T-helper 1 cell treated with Interleukin-12 subunit alpha and Interleukin-12 subunit beta and Interleukin-4 antibody, amounts not matched to agents 30 μg/mL and 1 μg/mL, for 36 hours (primary cell): ENCODE data around the gene TPI1.

Experiments
- H3K27ac Mint-ChIP-seq: one replicate; pipeline ENCODE4 v1.8.0; 2021; ENCODE audit warnings: mild to moderate bottlenecking, mixed read lengths
- H3K27me3 Mint-ChIP-seq: one replicate; pipeline ENCODE4 v1.8.0; 2021; ENCODE audit warnings: low read depth, mixed read lengths
- H3K36me3 Mint-ChIP-seq: one replicate; pipeline ENCODE4 v1.8.0; 2021; ENCODE audit warnings: low read depth, mixed read lengths
- H3K4me1 Mint-ChIP-seq: one replicate; pipeline ENCODE4 v1.8.0; 2021; ENCODE audit warnings: low read depth, mixed read lengths
- H3K4me3 Mint-ChIP-seq: one replicate; pipeline ENCODE4 v1.8.0; 2021; ENCODE audit warnings: mild to moderate bottlenecking, moderate library complexity, mixed read lengths
- H3K9me3 Mint-ChIP-seq: one replicate; pipeline ENCODE4 v1.8.0; 2021; ENCODE audit warnings: mixed read lengths

The TPI1 gene

GRCh38 chr12:6834254-6834653 is 33.1 kb upstream of the TPI1 start:
- Mint-ChIP-seq H3K9me3 (no peaks in the 10 kb centered on the region), H3K4me3 (no peak overlapping the region), H3K4me1 (peaks cover 7% of the 10 kb centered on the region), H3K27me3 (peaks cover 16% of the 10 kb centered on the region), H3K36me3 (no peaks in the 10 kb centered on the region), H3K27ac (no peak overlapping the region)

- peaks cover 9% of the 10 kb centered on the region for H3K27me3 Mint-ChIP-seq
- H3K27ac Mint-ChIP-seq: no peak overlapping the region
- no peaks in the 10 kb centered on the region for H3K9me3 Mint-ChIP-seq
- peaks cover 4% of the 10 kb centered on the region for H3K4me1 Mint-ChIP-seq
- H3K4me3 Mint-ChIP-seq: no peak overlapping the region
- no peaks in the 10 kb centered on the region for H3K36me3 Mint-ChIP-seq
These were observed 32.5 kb upstream of the TPI1 start for GRCh38 chr12:6834873-6835272.

GRCh38 chr12:6836851-6837250 is 30.5 kb upstream of the TPI1 start:
- Mint-ChIP-seq H3K27me3 (no peaks in the 10 kb centered on the region), H3K9me3 (no peaks in the 10 kb centered on the region), H3K4me3 (no peak overlapping the region), H3K4me1 (peaks cover 4% of the 10 kb centered on the region), H3K27ac (no peak overlapping the region), H3K36me3 (no peaks in the 10 kb centered on the region)

GRCh38 chr12:6837370-6838060 is 29.8 kb upstream of the TPI1 start:
- no peak overlapping the region for H3K27ac Mint-ChIP-seq
- no peaks in the 10 kb centered on the region for H3K27me3 Mint-ChIP-seq
- no peaks in the 10 kb centered on the region for H3K9me3 Mint-ChIP-seq
- no peak overlapping the region for H3K4me3 Mint-ChIP-seq
- no peaks in the 10 kb centered on the region for H3K36me3 Mint-ChIP-seq
- peaks cover 4% of the 10 kb centered on the region for H3K4me1 Mint-ChIP-seq

DNA sequence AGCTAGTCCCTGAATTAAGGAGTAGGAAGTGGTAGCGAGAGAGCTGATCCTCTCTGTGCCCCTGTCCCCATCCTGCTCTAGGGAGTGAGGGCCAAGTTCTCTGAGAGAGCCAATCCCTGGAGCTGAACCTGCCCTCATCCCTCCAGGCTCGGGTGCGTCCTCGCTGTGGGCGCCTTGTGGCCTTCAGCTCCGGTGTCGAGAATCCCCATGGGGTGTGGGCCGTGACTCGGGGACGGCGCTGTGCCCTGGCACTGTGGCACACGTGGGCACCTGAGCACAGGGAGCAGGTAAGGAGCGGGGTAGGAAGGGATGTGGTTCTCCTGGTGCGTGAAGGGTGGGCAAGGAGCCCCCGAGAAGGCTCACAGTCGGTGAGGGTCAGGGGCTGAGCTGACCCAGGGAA is 28.5 kb upstream of the TPI1 start:
- H3K4me3 Mint-ChIP-seq: no peak overlapping the region
- no peaks in the 10 kb centered on the region for H3K36me3 Mint-ChIP-seq
- no peaks in the 10 kb centered on the region for H3K9me3 Mint-ChIP-seq
- peaks cover 4% of the 10 kb centered on the region for H3K4me1 Mint-ChIP-seq
- no peak overlapping the region for H3K27ac Mint-ChIP-seq
- no peaks in the 10 kb centered on the region for H3K27me3 Mint-ChIP-seq

DNA sequence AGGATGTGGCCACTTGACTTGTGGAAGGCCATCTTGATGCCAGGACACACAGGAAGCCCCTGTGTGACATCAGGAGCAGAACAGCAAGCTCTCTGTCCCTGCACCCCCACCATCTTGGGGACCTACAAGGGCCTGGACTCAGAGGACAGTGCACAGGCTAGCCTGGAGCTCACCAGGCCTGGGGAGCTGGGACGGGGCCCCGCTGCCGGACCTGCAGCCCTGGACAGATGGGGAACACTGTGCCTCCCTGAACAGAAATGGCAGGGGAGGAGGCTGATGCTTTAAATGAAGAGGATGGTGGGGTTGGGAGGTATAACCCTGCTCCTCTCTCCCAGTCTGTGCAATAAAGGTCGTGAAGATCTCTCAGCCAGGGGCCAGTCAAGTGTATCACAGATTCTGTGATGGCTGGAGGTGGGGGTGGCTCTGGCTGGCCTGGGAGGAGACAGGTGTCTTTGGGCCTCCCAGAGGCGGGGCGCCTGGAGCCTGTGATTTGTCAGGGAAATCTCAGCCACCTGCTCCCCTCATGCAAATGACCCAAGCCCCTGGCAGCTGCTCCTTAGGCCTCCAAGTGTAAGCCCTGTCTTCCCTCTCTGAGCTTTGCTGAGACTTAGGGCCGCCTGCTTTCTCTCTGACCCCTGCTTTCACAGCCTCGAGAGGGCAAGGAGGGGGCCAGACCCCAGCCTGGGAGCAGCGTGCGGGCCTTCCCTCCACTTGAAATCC is 27.7 kb upstream of the TPI1 start:
- Mint-ChIP-seq H3K27me3 (no peaks in the 10 kb centered on the region), H3K4me3 (no peak overlapping the region), H3K4me1 (peaks cover 2% of the 10 kb centered on the region), H3K27ac (no peak overlapping the region), H3K9me3 (no peaks in the 10 kb centered on the region), H3K36me3 (no peaks in the 10 kb centered on the region)

- Mint-ChIP-seq H3K27me3 (no peaks in the 10 kb centered on the region), H3K4me3 (no peak overlapping the region), H3K27ac (no peak overlapping the region), H3K9me3 (no peaks in the 10 kb centered on the region), H3K36me3 (peaks cover 5% of the 10 kb centered on the region), H3K4me1 (peaks cover 2% of the 10 kb centered on the region)
These were observed 27.0 kb upstream of the TPI1 start for GRCh38 chr12:6840330-6840729.

DNA sequence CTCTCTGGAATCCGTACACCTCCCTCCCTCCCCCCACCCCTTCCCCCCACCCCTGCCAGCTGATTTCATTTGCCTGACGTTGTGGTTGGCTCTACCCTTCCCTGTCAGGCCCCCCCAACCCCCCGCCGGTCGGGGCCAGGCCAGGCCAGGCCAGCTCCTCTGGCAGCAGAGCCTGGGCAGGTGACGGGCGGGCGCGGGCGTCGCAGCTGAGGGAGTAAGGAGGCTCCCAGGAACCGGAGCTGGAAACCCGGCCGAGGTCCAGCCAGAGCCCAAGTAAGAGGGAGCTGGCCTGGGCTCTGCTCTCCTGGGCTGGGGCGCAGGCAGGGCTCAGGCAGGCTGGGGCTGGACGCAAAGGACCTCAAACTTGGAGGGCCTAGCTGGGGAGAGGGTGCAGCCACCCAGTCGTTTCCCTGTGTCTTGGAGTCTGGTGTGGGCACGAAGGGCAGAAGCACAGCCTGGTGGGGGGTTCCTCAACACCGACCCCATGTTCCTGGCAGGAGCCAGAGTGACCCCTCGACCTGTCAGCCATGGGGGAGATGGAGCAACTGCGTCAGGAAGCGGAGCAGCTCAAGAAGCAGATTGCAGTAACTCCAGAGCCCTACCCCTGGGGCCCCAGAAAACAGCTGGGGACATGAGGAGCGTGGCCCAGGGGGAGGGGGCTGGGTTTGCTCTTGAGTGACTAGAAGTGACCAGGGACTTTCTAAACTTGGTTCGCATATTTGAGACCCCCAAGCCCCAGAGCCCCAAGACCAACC is 26.4 kb upstream of the TPI1 start, which contains the start of gene GNB3:
TSS of gene GNB3 (plus strand) at position 165 of the 755 bp plus-strand sequence. CDS start at position 528, 363 bp downstream.
- H3K27ac Mint-ChIP-seq: no peak within 1 kb of the TSS
- H3K4me1 Mint-ChIP-seq: no peaks in the 10 kb centered on the region
- no peaks in the 10 kb centered on the region for H3K9me3 Mint-ChIP-seq
- H3K4me3 Mint-ChIP-seq: no peak within 1 kb of the TSS
- peaks cover 5% of the 10 kb centered on the region for H3K36me3 Mint-ChIP-seq
- no peaks in the 10 kb centered on the region for H3K27me3 Mint-ChIP-seq

DNA sequence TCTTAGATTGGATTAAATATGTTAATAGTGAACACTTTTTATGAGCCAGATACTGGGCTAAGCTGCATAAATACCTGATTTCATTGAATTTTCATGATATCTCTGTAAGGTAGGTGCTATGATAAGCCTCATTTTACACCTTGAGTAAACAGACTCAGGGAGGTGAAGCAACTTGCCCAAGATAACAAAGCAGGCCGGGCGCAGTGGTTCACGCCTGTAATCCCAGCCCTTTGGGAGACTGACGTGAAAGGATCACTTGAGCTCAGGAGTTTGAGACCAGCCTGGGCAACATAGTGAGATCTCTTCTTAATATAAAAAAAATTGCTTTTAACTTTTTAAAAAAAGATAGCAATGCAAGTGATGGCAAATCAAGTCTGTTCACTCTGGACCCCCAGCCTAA is 25.3 kb upstream of the TPI1 start:
- Mint-ChIP-seq H3K4me3 (no peak overlapping the region), H3K9me3 (no peaks in the 10 kb centered on the region), H3K36me3 (peaks cover 10% of the 10 kb centered on the region), H3K4me1 (no peaks in the 10 kb centered on the region), H3K27ac (no peak overlapping the region), H3K27me3 (no peaks in the 10 kb centered on the region)

DNA sequence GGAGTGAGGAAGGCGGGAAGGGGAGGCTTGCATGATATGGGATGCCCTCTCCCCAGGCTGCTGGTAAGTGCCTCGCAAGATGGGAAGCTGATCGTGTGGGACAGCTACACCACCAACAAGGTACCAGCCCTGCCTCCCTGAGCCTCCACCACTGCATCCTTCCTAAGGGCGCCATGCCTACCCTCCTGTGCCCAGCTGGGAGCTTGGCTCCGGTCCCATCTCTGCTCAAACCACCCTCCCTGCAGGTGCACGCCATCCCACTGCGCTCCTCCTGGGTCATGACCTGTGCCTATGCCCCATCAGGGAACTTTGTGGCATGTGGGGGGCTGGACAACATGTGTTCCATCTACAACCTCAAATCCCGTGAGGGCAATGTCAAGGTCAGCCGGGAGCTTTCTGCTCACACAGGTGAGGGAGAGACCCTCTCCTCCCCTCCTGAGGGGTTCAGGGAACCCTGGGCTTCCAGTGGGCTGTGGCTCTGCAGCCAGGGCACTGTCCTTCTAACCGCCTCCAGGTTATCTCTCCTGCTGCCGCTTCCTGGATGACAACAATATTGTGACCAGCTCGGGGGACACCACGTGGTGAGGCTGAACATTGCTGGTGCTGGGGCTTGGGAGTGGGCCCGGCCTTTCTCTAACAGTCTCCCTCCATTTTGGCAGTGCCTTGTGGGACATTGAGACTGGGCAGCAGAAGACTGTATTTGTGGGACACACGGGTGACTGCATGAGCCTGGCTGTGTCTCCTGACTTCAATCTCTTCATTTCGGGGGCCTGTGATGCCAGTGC is 24.0 kb upstream of the TPI1 start:
- H3K27ac Mint-ChIP-seq: no peak overlapping the region
- H3K36me3 Mint-ChIP-seq: peaks cover 15% of the 10 kb centered on the region
- H3K4me3 Mint-ChIP-seq: no peak overlapping the region
- no peaks in the 10 kb centered on the region for H3K27me3 Mint-ChIP-seq
- no peaks in the 10 kb centered on the region for H3K9me3 Mint-ChIP-seq
- peaks cover 2% of the 10 kb centered on the region for H3K4me1 Mint-ChIP-seq

GRCh38 chr12:6845395-6845794 is 21.9 kb upstream of the TPI1 start:
- peaks cover 20% of the 10 kb centered on the region for H3K4me1 Mint-ChIP-seq

GRCh38 chr12:6846316-6846869 is 20.9 kb upstream of the TPI1 start:
- peaks cover 30% of the 10 kb centered on the region for H3K36me3 Mint-ChIP-seq
- H3K27ac Mint-ChIP-seq: no peak overlapping the region
- H3K4me1 Mint-ChIP-seq: peaks cover 25% of the 10 kb centered on the region
- no peaks in the 10 kb centered on the region for H3K9me3 Mint-ChIP-seq
- no peaks in the 10 kb centered on the region for H3K27me3 Mint-ChIP-seq
- no peak overlapping the region for H3K4me3 Mint-ChIP-seq

More at GRCh38 chr12:6845395-6845794, 21.9 kb upstream of the TPI1 start:
- H3K36me3 Mint-ChIP-seq: peaks cover 26% of the 10 kb centered on the region
- H3K9me3 Mint-ChIP-seq: no peaks in the 10 kb centered on the region
- no peak overlapping the region for H3K27ac Mint-ChIP-seq
- H3K4me3 Mint-ChIP-seq: no peak overlapping the region
- H3K27me3 Mint-ChIP-seq: no peaks in the 10 kb centered on the region

- H3K9me3 Mint-ChIP-seq: no peaks in the 10 kb centered on the region
- no peak overlapping the region for H3K27ac Mint-ChIP-seq
- H3K27me3 Mint-ChIP-seq: no peaks in the 10 kb centered on the region
- peaks cover 25% of the 10 kb centered on the region for H3K4me1 Mint-ChIP-seq
- H3K36me3 Mint-ChIP-seq: peaks cover 30% of the 10 kb centered on the region
- H3K4me3 Mint-ChIP-seq: peak overlapping the region; percentile 18
These were observed 19.7 kb upstream of the TPI1 start for GRCh38 chr12:6847676-6848075.

- Mint-ChIP-seq H3K36me3 (peaks cover 35% of the 10 kb centered on the region), H3K4me1 (peaks cover 39% of the 10 kb centered on the region), H3K4me3 (peak overlapping the region; percentile 89), H3K27ac (peak overlapping the region; percentile 38), H3K27me3 (no peaks in the 10 kb centered on the region), H3K9me3 (no peaks in the 10 kb centered on the region)
These were observed 17.9 kb upstream of the TPI1 start for GRCh38 chr12:6849427-6849826.
